HepG2 (cell line): Measurements from ENCODE around the gene LUZP2.

ENCODE experiments used
- ATF1 ChIP-seq: IDR thresholded peaks from 2 replicates; pipeline ENCODE4 v1.6.1; 2016; ENCODE audit warnings: mild to moderate bottlenecking, control low read depth
- CEBPB ChIP-seq: IDR thresholded peaks from 2 replicates; pipeline ENCODE4 v1.6.1; 2011; ENCODE audit warnings: low read depth, low read length, improper control_type of control experiment, borderline replicate concordance
- CTCF ChIP-seq: sonication (generic); formaldehyde crosslinking; IDR thresholded peaks from 2 replicates; pipeline ENCODE4 v1.5.0; 2020; ENCODE audit warnings: mild to moderate bottlenecking, missing genetic modification reagents, moderate library complexity
- EZH2 ChIP-seq: conservative IDR thresholded peaks from 2 replicates; pipeline ENCODE4 v1.6.1; 2012; ENCODE audit warnings: mild to moderate bottlenecking, low read depth, low read length, moderate library complexity
- MYPOP ChIP-seq: sonication (generic); formaldehyde crosslinking; IDR thresholded peaks from 2 replicates; pipeline ENCODE4 v1.8.1; 2023; ENCODE audit warnings: mild to moderate bottlenecking, moderate library complexity, missing genetic modification reagents
- POLR2AphosphoS2 ChIP-seq: IDR thresholded peaks from 2 replicates; pipeline ENCODE4 v1.6.1; 2011; ENCODE audit warnings: low read depth, low read length, improper control_type of control experiment
- RAD21 ChIP-seq: fragments of 450-650 bp; formaldehyde crosslinking; IDR thresholded peaks from 2 replicates; pipeline ENCODE4 v1.5.0; 2020; ENCODE audit warnings: mild to moderate bottlenecking
- REST ChIP-seq, 2 experiments: IDR thresholded peaks; 2 replicates each; pipeline ENCODE4 v1.6.1; 2011 to 2012; ENCODE audit warnings: low read length in 2 of 2, borderline replicate concordance in 1 of 2, low read depth in 1 of 2, mild to moderate bottlenecking in 1 of 2, moderate library complexity in 1 of 2
- SMARCC2 ChIP-seq: fragments of 450-650 bp; IDR thresholded peaks from 2 replicates; pipeline ENCODE4 v1.6.1; 2017; ENCODE audit warnings: antibody characterized with exemption, mild to moderate bottlenecking
- STAG1 ChIP-seq: sonication (generic); formaldehyde crosslinking; IDR thresholded peaks from 2 replicates; pipeline ENCODE4 v1.4.0; 2020; ENCODE audit warnings: missing genetic modification reagents
- TRIM22 ChIP-seq: fragments of 450-650 bp; IDR thresholded peaks from 2 replicates; pipeline ENCODE4 v1.6.1; 2017
- ZNF251 ChIP-seq: sonication (generic); formaldehyde crosslinking; IDR thresholded peaks from 2 replicates; pipeline ENCODE4 v1.9.0; 2021; ENCODE audit warnings: mild to moderate bottlenecking, missing genetic modification reagents

GRCh38 chr11:24896118-24896835, 399.4 kb downstream of the LUZP2 start:
- TF ChIP-seq EZH2, result no peak
- TF ChIP-seq STAG1 (CRISPR knock-in tag), result no peak
- no peak for TF ChIP-seq RAD21 (CRISPR knock-in tag)
- no peak for TF ChIP-seq CEBPB
- TF ChIP-seq CTCF (CRISPR knock-in tag), result no peak
- TF ChIP-seq POLR2AphosphoS2, result no peak
- no peak for TF ChIP-seq ZNF251 (CRISPR knock-in tag)
- no peak for TF ChIP-seq REST (IDR thresholded peaks at IDR 0.05; ENCODE audit: borderline replicate concordance in 1 of 2, low read depth in 1 of 2, low read length in 2 of 2)
- TF ChIP-seq MYPOP, result no peak
- no peak for TF ChIP-seq ATF1
- no peak for TF ChIP-seq TRIM22
- TF ChIP-seq SMARCC2, result no peak
